Kidney tubule cell (primary cell): ENCODE data around the gene NUMB.
A peak's percentile ranks its signal among the peaks of the same experiment; 100 is the strongest.

Source experiments
- DNase-seq: peaks from one replicate; pipeline ENCODE4 v3.0.0-alpha.2; 2018; ENCODE audit warnings: low spot score

The NUMB gene

GRCh38 chr14:73261075-73261474 lies 197.3 kb downstream of the NUMB start:
- no peak for DNase-seq

DNA sequence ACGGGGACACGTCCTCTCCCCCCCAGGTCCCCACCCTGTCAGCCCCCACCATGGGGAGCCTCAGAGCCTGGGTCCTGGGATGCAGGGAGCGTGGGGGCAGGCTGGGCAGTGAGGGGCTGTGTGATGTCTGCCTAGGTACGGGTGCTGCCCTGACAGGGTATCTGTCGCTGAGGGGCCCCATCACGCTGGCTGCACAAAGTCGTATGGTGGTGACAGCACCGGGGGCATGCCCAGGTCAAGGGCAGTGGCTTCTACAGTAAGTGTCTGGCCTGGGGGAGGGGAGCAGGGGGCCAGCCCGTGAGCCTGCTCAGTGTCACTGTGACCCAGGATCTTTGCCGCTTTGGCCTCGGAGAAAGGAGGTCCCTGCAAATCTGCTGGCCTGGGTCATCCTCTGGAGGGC lies 197.8 kb downstream of the NUMB start:
- DNase-seq, result no peak

- no peak for DNase-seq
These were observed 198.5 kb downstream of the NUMB start for GRCh38 chr14:73259837-73260236.

- DNase-seq, result no peak
These were observed 199.3 kb downstream of the NUMB start for GRCh38 chr14:73258845-73259611.

GRCh38 chr14:73258076-73258475 lies 200.3 kb downstream of the NUMB start:
- DNase-seq, result no peak

- no peak for DNase-seq
These were observed 202.6 kb downstream of the NUMB start for GRCh38 chr14:73255693-73256225.

GRCh38 chr14:73255005-73255400 lies 203.3 kb downstream of the NUMB start:
- no peak for DNase-seq

GRCh38 chr14:73254247-73255004 lies 203.9 kb downstream of the NUMB start:
- no peak for DNase-seq

GRCh38 chr14:73253721-73254120 lies 204.6 kb downstream of the NUMB start:
- DNase-seq, result no peak

- DNase-seq, result no peak
These were observed 205.1 kb downstream of the NUMB start for GRCh38 chr14:73253323-73253610.

GRCh38 chr14:73252491-73253322 lies 205.6 kb downstream of the NUMB start:
- no peak for DNase-seq

- DNase-seq, result no peak
These were observed 206.7 kb downstream of the NUMB start for GRCh38 chr14:73251516-73252215.

DNA sequence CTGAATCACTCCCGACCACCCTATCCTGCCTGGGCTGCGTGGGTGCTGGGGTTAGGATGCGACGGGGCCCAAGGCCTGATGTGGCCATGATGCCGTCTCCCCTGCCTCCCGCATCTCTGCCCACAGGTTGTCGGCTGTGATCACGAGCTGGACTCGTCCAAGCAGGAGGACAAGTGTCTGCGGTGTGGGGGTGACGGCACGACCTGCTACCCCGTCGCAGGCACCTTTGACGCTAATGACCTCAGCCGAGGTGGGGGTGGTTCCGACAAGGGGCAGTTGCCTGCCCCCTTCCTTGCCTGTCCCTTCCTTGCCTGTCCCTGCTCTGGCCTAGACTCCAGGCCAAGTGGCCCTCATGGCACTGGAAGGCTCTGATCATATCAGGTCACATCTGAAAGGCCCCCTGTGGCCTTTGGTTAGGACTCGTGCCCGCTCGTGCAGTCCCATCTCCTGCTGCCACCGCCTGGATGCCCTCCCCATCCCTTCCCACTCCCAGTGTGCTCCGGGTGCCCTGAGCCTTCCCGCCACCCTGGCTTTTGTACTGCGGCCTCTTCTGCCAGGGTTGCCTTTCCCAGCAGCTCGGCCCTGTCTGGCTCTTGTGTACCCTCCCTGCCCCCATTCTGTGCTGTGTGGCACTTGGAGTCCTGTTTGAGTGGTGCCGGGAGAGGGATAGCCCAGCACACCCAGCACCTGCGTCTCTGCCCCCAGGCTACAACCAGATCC lies 207.4 kb downstream of the NUMB start:
- DNase-seq, result no peak

GRCh38 chr14:73250317-73250713 lies 208.0 kb downstream of the NUMB start:
- no peak for DNase-seq

DNA sequence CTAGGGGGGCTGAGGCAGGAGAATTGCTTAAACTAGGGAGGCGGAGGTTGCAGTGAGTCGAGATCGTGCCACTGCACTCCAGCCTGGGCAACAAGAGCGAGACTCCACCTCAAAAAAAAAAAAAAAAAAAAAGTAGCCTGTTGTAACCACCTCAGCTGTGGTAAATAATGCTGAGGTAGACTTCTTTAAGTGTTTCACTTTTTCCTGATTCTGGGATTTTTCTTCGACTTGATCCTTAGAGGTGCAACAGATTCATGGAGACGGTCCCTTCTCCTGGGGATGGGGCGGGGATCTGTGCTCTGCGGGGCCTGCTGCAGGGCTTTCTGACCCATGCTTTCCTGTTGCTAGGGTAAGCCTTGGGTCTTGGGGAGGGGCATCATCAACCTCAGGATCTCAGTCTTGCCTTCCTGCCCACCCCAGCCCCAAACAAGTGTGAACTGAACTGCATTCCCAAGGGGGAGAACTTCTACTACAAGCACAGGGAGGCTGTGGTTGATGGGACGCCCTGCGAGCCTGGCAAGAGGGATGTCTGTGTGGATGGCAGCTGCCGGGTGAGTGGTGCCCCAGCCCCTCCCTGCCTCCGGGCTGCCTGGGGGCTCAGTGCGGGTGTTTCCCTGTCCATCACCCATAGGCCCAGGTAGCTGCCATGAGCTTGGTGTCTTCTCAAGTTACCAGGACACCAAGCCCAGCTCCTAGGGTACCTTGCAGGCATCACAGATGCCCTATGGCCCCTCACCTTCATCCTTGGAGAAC lies 208.6 kb downstream of the NUMB start:
- DNase-seq, result no peak

- DNase-seq, result no peak
These were observed 209.2 kb downstream of the NUMB start for GRCh38 chr14:73249108-73249507.

- peak; percentile 90 for DNase-seq
These were observed 210.1 kb downstream of the NUMB start for GRCh38 chr14:73248108-73248868.

GRCh38 chr14:73246387-73247150 lies 211.8 kb downstream of the NUMB start:
- DNase-seq, result no peak
